NCI-H510A (cell line): ENCODE measurements around the gene ST6GALNAC3.

ENCODE experiments used
- DNase-seq: peaks from one replicate; lab custom pipeline; 2025; lab: John Stamatoyannopoulos, UW

ST6GALNAC3 gene

GRCh38 chr1:76142771-76143540 is 68.4 kb downstream of the ST6GALNAC3 start:
- DNase-seq: no peak

GRCh38 chr1:76144247-76144646 is 69.7 kb downstream of the ST6GALNAC3 start:
- no peak for DNase-seq

GRCh38 chr1:76145332-76145731 is 70.8 kb downstream of the ST6GALNAC3 start:
- DNase-seq: no peak

DNA sequence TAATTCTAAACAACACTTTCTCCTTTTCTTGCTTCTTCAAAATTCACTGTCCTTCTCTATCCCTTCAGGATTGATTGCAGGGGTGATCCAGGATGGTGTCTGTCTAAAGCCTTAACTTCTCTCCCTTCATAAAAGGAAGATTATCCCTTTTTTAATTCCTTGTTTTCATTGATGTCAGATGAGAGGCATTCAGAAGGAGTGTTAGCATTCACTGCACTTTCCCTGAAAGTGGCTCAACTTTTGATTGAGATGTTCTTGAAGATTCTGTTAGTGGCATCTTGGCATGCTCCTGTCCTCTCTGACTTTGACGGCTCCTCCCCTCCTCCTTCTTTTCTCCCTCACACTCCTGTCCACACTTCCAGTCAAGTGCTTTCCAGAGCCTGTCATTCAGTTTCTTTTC is 71.6 kb downstream of the ST6GALNAC3 start:
- no peak for DNase-seq

DNA sequence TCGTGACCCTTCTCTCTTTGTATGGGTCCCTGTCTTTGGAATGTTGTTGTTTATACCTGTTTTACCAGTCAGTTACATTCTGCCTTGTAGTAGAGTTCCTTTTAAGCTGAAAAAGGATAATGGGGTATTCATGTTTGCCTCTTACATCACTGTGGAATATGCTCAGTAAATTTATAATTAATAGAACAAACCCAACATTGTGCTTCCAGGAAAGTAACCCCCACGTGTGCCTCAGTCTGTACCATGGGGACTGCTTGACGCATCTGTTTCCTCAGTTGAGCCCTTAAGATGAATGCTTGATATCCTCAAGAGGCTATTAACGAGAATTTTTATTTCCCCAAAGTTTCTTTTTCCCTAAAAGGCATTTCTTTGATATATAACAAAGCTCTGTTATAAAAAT is 73.4 kb downstream of the ST6GALNAC3 start:
- DNase-seq: no peak

DNA sequence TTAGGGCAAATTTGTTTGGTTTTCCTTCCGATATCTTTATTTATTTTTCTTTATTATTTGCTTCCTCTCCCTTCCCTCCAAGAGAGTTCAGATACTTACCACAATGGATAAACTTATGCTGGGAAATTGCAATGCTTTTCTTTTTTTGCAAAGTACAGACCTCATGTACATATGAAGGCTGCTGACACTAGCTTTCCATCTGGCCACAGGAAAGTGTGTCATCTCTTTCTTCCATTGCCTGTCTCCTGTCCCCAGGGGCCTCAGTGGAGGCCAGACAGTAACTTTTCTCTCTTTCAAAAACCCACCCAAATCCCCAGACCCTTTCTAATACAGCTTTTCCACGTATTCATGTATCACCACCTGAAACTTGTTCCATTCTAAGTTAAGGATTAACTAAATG is 73.9 kb downstream of the ST6GALNAC3 start:
- no peak for DNase-seq

GRCh38 chr1:76153841-76154205 is 79.3 kb downstream of the ST6GALNAC3 start:
- no peak for DNase-seq

- peak; percentile 60 for DNase-seq
Observed at GRCh38 chr1:76154206-76154956, 79.8 kb downstream of the ST6GALNAC3 start.

DNA sequence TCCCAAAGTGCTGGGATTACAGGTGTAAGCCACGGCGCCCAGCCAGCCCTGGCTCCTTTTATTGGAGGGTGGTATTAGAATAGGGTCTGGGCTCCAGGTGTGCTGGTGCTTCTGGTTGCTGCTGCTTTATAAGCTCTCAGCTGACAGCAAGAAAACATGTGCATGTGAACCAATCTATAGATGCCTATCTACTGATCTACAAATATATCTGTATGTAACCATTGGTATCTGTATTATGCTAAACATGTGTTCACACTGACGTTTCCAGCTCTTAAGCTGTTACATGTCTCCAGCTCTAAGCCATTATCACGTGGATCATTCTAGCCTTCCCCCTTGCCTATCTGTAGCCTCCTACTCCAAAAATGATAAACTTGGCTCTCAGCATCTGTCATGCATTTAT is 82.4 kb downstream of the ST6GALNAC3 start:
- no peak for DNase-seq

DNA sequence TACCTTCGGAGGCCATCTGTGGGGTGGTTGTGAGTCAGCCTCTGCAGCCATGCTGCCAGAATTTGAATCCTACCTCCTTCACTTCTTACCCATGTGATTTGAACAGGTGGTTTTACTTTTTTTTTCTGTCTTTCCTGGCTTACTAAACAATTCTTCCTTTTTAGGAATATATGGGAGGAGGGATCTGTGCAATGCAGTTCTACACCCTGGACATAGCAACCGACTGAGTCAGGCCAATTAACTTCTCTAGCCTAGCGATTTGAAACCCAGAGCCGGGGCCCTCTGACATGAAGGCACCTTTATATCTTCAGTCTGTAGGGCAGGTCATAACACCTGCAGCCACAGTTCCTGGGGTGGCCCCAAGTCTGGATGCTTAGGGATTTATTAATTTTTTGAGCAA is 83.6 kb downstream of the ST6GALNAC3 start:
- DNase-seq: no peak

DNA sequence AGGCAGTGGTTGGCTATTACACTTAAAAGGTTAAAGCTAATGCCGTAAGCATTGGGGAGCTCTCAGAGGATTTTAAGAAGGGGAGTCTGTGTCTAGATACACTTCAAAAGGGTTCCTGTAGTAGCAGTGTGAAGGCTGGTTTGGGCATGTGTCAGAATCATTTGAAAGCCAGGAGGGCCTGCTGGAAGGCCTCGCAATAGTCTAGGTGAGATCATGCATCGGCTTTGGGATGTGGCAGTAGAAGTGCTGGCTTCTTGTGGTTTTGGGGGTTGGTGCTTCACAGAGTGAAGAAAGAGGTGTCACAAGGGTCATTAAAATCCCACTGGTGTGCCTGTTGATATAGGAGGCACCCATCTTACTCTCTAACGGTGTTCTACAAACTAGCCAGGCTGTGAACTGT is 85.7 kb downstream of the ST6GALNAC3 start:
- no peak for DNase-seq

DNA sequence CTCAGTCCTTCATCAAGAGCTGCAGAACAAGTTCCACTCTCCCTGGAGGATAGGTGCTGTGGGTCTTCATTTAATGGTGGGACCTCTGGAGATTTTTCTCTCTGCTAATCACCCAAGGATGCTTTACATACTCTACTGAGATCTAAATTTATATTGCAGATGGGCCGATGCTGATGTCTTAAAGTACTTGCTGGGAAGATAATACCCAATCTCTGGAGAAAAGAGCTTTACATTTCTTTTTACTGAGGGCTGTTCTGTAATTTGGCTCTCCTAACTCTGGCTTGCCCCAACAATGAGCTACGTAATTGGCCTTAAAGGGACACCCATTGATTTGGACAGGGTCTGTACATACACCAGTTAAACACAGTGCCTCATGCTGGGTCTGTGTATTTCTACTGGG is 86.9 kb downstream of the ST6GALNAC3 start:
- no peak for DNase-seq

- DNase-seq: no peak
Observed at GRCh38 chr1:76162254-76162653, 87.7 kb downstream of the ST6GALNAC3 start.

- no peak for DNase-seq
Observed at GRCh38 chr1:76164165-76164564, 89.6 kb downstream of the ST6GALNAC3 start.

DNA sequence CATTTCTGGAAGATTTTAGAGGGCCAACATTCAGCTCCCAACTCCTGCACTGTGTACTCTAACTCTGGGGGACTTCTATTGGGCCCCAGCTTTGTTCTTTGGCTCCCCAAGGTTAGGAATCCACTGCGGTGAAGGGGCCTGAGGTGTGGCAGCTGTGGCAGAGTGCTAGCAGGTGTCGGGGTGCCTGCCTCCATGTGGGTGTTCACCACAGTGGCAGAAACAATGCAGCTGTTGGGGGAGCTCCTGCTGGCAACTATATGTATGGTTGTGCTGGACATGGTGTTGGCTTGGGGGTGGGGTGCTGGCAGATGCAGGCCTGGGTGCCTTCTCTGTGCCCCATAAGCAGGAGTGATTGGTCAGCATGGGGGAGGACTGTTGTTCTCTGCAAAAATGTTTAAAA is 95.5 kb downstream of the ST6GALNAC3 start:
- no peak for DNase-seq

GRCh38 chr1:76170513-76170912 is 96.0 kb downstream of the ST6GALNAC3 start:
- no peak for DNase-seq

- no peak for DNase-seq
Observed at GRCh38 chr1:76176000-76176399, 101.5 kb downstream of the ST6GALNAC3 start.

DNA sequence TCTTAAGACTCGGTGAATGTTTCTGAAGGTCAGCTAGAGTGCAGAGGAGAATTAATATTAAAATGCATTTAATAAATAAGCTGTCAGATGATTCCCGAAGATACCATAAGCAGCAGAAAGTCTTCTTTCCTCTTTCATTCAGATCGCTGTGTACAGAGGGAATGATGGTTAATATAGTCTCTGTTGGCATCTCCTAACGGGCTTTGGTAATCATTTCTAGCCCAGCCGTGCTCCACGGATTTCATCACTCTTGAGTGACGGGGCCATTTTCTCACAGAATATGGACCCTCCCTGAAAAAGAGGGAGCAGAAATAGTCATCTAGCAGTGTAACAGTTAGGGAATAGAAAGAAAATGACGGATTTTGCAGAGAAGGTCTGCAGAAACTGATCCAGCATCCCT is 103.1 kb downstream of the ST6GALNAC3 start:
- no peak for DNase-seq

DNA sequence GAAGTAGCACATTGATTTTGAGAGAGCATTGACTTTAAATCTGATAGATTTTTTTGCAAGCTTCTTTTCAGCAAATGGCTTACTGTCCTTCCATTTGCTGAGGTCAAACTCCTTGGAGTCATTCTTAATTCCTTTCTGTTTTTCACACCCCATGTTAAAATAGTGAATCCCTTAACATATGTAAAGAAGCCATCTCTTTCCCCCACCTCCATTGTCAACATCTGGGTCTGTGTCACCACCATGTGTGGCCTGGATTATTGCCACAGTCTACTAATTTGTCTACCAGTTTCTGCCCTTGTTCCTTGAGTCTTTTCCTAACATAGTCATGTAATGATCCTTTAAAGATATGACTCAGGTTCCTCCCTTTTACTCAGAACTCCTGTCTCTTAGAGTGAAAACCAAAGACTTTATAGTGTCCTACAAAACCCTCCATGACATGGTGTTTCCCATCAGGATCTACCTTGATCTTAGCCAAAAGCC is 104.7 kb downstream of the ST6GALNAC3 start:
- no peak for DNase-seq

DNA sequence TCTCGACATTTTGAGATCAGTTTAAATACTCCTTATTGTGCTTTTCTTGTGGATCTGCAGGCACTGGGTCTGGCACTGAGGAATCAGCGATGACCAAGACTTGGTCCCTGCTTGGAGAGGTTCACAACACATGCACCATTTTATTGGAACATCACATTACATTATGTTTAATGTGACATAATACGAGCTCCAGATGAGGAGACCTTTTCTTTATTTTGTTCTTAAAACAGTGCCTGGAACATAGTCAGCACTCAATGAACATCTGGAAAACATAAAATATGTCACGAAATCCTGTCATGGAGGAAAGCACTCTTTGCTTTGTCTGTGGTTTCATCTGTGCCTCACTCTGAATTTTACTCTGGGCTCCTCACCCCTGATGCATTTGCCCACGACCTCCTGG is 110.7 kb downstream of the ST6GALNAC3 start:
- DNase-seq: no peak

DNA sequence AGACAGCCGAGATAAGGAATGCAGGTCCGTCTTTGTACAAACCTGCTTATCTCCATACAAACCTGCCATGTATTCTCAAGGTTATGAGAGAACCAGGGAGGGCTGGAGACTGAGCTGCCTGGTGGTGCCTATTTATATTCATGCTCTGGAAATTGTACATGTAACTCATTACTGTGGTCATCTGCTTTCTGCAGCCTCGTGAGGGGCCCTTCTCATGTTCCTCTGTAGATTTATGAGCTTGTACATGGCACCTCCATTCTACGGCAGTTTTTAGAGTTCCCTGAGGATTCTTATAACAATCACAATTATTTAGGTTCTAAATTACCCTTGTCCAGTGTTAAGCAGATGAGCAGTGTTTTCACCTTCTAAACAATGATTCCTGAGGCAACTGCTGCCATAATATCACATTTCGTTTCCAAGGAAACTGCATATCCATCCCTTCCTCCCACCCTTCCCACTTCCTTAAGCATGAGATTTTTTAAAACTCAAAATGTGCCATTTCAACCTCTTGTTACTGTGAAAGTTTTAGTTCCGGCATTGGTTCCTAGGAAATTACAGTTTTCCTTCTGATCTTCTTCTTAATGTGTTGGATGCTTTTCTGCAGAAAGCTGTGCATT is 112.1 kb downstream of the ST6GALNAC3 start:
- DNase-seq: no peak

DNA sequence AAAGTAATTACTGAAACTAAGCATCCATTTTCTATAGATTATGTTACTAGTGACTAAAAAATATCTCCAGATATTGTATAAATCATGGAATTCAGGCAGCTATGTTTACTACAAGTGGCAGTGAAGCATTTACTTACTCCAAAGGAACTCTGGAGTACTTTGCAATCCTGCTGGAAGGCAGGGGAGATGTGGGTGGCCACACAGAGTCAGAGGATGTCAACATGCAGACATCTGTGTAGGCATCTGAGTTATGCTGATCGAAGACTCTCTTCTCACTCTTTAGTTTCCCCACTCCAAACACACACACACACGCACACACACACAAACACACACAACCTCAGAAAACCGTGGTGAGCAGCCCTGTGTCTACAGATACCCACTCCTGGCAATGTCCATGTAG is 112.9 kb downstream of the ST6GALNAC3 start:
- no peak for DNase-seq

DNA sequence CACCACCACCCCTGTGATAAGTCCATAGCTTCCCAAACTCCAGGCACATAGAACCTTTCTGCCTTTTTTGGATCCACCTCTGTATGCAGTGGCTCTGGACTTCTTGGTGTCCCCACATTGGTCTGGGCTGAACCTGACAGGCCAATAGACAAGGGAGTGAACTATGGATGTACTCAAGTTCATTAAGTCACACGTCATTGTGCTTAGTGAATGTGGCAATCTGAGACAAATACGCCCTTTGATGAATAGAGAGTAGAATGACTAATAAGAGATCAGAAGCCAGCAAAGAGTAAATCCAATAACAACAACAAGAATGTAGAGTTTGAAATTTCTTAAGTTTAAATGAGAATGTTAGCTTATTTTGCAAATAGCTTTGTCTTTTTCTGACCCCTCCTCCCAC is 114.8 kb downstream of the ST6GALNAC3 start:
- no peak for DNase-seq
